HG03439 (cell line): ENCODE data around the gene PPIC.

Source experiments
- ATAC-seq: cut with Tn5 transposase; IDR thresholded peaks from one replicate; pipeline ENCODE4 v1.9.1; 2021; ENCODE audit warnings: mild to moderate bottlenecking, moderate library complexity; ENCODE audit not compliant: unreplicated experiment

Gene PPIC

GRCh38 chr5:123036391-123037103, at the start of gene PPIC:
PPIC (minus strand) TSS chr5:123036725; CDS start chr5:123036625, 100 bp downstream.
- ATAC-seq, result peak; percentile 54

DNA sequence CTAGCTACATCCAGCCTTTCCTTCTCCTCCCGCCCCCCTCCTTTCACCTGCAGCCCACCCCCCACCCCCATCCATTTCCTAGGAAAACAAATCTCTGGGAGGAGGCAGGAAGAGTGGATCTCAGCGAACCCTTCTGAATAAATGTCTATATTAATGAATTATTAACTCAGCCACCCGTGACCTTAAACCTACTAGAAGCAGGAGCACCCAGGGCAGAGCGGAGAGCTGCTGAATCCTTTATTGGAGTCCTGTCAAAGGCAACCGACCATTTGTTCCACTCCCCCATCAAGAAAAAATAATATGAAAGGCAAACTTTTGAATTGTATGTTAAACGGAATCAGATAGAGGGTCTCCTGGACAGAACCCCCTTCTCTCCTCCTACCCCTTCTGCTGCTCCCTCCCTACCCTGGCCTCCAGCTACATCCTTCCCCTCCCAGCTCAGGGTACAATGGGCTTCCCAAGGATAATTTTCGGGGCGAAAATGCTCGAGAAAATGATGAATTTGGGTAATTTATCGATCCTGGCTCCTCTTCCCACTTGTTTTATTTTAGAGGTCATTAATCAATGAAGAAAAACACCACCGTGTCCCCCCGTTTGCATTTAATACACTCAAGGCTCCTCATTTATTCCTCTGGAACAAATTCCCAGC, 49.2 kb upstream of the PPIC start:
- ATAC-seq, result no peak

GRCh38 chr5:123084730-123085605, 48.4 kb upstream of the PPIC start:
- no peak for ATAC-seq

DNA sequence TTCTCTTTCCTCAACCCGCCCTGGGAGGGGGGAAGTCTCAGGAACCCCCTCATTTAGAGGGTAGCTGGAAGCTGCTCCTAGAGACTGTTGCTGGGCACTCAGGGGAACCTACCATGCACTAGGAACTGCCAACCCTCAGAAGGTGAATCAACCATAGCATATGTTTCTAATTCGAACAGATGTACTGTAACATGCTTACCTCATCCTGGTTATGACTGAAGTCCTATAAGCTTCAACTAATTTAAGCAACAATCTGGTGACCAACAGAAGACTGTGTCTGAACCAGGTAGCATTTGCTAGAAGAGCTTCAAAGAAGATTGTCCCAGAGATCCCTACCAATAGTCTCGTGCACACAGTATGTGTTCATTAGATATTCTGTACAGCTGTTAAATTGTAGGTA, 46.8 kb upstream of the PPIC start:
- no peak for ATAC-seq

DNA sequence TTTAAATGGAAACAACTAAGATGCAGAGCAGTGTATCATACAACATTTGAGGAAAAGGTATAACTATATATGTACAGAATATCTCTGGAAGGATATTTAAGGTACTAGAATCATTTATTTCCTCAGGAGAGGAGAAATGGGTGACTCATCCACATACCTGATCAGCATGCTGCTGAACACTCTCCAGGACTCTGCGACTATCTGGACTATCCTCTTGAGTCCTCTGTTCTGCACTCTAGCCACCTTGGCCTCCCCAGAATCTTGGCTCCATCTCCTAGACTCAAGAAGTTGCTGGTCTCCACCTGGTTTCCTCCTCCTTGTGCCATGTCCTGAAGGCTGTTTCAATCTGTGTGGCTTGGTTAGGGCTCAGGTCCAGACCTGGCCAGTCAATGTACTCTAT, 43.7 kb upstream of the PPIC start:
- no peak for ATAC-seq

- no peak for ATAC-seq
Observed at GRCh38 chr5:123075521-123076163, 39.1 kb upstream of the PPIC start.

- no peak for ATAC-seq
Observed at GRCh38 chr5:123068368-123068938, 31.9 kb upstream of the PPIC start.

DNA sequence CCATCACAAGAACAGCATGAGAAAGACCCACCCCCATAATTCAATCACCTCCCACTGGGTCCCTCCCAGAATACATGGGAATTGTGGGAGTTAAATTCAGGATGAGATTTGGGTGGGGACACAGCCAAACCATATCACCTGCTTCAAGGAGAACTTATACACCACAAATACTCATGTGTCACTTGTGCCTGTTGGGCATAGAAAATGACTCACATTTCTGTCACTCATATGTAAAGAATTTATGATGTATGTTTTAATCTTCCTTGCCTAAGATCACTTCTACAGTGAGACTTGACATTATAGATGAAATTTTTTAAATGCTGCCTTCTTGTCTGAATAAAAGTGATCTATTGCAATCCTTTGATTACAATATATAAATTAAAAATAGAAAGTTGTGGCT, 29.5 kb upstream of the PPIC start:
- ATAC-seq, result no peak

GRCh38 chr5:123059455-123059854, 22.9 kb upstream of the PPIC start:
- ATAC-seq, result no peak

DNA sequence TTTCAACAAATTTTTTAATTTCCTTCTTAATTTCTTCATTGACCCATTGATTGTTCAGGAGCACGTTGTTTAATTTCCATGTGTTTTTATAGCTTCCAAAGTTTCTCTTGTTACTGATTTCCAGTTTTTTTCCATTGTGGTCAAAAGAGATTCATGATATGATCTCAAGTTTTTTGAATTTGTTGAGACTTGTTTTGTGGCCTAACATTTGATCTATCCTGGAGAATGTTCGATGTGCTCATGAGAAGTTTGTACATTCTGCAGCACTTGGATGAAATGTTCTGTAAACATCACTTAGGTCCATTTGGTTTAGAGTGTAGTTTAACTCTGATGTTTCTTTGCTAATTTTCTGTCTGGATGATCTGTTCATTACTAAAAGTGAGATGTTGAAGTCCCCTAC, 14.7 kb upstream of the PPIC start:
- no peak for ATAC-seq

GRCh38 chr5:123047706-123048105, 11.2 kb upstream of the PPIC start:
- no peak for ATAC-seq

DNA sequence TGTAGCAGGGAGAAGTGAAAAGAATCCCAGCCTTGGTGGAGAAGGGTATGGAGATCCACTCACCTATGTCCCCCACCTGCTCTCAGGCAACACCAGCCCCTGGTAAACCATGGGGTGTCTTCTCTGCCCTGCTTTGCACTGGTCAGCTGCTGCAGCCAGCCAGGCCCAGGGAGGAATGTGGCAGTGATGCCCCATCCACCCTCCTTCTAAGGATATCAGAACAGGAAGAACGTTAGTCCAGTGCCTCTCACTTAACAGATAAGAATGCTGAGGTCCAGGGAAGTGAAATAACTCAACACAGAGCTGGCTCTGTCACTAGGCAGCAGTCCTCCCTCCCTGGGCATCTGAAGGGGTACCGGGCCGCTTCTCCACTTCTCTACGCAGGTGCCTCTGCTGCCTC, 9.7 kb upstream of the PPIC start:
- no peak for ATAC-seq

- ATAC-seq, result no peak
Observed at GRCh38 chr5:123044926-123045617, 8.5 kb upstream of the PPIC start.

GRCh38 chr5:123039673-123040072, 3.1 kb upstream of the PPIC start:
- no peak for ATAC-seq

- ATAC-seq, result no peak
Observed at GRCh38 chr5:123037104-123037418, 536 bp upstream of the PPIC start.

GRCh38 chr5:123035918-123036390, 571 bp downstream of the PPIC start:
- ATAC-seq, result peak; percentile 11

DNA sequence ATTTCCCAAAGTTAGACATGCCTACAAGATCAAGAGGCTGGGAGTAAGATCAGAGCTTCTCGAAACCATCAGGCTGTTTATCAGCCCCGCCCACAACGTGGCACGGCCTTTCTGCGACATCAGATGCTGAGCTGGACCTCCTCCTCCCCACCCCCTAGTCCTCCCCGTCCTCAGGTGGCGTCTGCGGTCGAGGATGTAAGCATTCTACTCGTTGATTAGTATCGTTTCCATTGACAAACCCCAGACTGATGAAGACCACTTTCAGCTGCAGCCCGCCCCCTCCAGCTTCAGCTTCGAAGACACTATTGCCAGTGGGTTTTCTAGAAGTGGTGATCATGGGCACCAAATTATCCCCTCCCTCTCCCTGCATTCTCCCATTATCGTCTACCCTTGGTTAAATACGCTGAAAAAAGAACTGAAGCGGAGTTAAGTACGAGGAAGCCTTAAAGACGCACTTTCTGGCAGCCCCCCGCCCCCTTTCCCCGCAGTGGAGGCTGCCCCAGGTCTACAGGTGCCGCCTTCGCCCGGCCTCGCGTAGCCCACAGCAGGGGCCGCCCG, 1.1 kb downstream of the PPIC start:
- no peak for ATAC-seq

GRCh38 chr5:123033157-123033671, 3.3 kb downstream of the PPIC start:
- no peak for ATAC-seq

- no peak for ATAC-seq
Observed at GRCh38 chr5:123028222-123028621, 8.3 kb downstream of the PPIC start.

- no peak for ATAC-seq
Observed at GRCh38 chr5:123014689-123015088, 21.8 kb downstream of the PPIC start.
